Fibroblast of peridontal ligament (primary cell): Measurements from ENCODE around the gene MTUS2.
A peak's percentile ranks its signal among the peaks of the same experiment; 100 is the strongest.

Experiments used
- DNase-seq: peaks from one replicate; pipeline ENCODE4 v3.0.0-alpha.2; 2010; ENCODE audit errors: extremely low read depth

Gene MTUS2

DNA sequence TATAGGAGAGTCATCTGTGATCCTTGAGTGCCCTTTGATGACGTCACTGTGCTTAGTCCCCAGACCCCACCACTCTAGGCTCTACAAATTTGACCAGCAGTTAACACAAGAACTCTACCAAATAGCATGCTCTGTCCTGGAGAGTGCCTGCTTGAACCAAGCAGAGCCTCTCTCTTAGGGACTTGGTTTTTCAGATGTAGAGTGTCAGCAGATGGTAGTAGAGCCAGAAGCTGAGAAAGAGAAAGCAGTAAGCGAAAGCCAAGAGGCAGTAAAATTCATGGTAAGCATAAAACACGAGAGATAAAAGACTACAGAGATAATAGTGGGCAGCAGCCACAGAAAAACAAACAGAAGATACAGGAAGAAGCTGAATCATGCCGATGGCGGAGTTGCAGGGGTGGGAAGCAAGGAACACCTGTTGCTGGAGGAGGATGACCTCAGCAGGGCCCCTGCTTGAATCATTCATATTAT lies 582.1 kb downstream of the MTUS2 start:
- no peak for DNase-seq

DNA sequence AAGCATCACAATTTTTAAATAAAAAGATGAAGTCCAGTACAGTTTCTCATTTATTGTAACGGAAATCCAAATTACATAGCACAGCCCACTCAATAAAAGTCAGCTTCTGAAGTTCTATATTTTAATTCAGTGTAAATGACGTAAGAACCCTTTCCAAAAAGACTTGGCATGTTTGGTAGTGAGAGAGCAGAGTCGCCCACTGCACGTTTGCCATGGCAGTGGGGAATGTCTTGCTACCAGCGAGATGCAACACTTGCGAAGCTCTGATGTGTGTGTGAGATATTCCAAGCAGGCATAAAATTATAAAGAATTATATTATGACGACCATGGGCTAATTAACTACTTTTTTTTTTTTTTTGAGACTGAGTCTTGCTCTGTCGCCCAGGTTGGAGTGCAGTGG lies 585.3 kb downstream of the MTUS2 start:
- no peak for DNase-seq

DNA sequence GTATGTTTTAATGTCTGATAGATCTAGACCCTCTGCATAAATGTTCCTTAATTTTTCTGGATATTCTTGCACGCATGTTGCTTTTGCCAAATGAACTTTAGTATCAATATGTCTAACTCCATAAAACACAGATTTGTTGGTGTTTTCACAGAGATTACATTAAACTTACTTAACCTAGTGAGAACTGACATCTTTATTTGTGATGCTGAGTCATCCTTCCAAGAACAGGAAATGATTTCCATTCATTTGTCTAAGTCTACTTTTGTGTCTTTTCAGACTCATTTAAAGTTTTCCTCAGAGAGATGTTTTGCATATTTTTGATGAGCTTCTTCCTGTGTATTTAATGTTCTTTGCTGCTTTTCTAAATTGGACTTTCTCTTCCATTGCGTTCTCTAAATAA lies 591.3 kb downstream of the MTUS2 start:
- DNase-seq: no peak

DNA sequence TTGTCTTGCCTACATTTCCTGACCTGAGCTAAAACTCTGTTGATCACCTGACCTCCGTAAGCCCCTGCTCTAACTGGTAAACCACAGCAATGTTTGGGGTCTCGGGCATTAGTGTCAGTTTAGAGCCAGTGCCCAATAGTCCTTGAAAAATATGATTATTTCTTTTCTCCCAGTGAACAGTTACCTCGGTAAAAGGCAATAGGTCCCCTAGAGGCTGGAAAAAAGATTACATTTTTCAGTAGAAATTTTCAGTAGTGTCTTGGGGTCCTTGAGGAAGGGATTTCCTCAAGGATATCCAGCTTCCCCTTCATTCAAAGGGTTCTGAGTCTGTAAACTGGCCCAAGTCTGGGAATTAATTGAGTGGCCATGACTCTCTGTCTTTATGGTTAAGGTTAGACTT lies 597.9 kb downstream of the MTUS2 start:
- DNase-seq: no peak

DNA sequence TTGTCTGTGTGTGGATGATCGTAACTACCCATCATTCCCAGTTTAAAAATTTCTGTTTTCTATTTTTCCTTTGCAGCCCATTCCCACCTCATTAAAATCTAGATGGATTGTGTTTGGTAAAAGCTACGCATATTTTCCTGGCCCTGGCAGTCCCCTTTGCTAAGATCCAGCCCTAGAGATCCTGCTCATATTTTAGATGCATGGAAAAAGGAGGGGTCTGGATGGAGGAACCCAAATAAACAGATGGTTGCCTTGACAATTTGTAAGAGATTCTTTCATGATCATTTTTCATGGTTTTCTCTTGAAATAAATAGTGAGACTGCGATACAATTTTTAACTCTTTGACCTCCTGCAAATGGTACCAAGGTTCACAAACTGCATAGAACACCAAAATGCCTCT lies 601.0 kb downstream of the MTUS2 start:
- DNase-seq: no peak

DNA sequence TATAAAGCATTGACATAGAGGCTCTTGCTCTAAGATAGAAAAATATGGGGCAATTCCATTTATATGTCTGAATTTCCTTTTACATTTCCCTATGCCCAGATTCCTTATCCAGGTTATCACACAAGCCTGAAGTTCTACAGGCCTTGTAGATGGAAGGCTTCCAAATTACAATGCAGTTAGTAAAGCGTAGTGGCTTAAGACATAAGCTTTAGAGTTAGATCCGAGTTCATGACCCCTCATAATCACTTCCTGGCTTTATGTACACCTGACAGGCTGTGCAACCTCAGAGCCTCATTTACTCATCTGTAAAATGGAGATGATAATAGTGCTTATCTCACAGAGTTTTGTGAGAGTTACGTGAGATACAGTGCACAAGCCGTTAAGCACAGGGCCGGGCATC lies 601.9 kb downstream of the MTUS2 start:
- no peak for DNase-seq

DNA sequence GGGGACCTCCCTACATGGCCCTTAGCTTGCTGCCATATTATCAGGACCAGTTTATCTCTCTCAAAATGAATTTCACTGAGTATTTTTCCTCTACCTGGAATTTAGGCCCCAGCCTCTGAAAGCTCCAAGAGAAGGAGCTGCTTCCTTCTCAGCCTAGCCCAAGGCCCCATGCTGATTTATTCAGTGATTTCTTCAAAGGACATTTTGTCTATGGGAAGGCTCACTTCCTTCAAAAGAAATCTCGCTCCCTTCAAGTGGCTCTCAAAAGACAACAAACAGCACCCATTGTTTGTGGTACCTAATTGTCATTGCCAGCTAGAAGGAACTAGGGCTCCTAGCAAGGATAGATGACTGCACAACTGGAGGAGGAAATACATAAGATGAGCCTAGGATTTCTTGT lies 602.9 kb downstream of the MTUS2 start:
- no peak for DNase-seq

DNA sequence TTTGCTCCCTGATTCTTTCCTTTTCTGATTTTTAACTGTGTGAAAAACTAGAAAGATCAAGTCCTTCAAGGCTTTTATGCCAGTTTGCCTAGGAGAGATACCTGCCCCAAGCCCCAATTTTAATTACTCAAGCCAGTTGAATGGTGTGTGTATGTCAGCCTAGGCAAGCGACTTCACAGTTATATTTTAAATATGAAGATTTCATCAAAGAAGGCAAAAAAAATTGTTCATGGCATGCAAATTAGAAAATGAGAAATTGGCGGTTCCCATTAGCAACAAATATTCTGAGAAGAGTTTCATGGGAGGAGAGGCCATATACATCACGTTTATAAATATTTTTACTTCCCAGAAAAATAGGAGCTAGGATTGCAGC lies 607.8 kb downstream of the MTUS2 start:
- DNase-seq: no peak

DNA sequence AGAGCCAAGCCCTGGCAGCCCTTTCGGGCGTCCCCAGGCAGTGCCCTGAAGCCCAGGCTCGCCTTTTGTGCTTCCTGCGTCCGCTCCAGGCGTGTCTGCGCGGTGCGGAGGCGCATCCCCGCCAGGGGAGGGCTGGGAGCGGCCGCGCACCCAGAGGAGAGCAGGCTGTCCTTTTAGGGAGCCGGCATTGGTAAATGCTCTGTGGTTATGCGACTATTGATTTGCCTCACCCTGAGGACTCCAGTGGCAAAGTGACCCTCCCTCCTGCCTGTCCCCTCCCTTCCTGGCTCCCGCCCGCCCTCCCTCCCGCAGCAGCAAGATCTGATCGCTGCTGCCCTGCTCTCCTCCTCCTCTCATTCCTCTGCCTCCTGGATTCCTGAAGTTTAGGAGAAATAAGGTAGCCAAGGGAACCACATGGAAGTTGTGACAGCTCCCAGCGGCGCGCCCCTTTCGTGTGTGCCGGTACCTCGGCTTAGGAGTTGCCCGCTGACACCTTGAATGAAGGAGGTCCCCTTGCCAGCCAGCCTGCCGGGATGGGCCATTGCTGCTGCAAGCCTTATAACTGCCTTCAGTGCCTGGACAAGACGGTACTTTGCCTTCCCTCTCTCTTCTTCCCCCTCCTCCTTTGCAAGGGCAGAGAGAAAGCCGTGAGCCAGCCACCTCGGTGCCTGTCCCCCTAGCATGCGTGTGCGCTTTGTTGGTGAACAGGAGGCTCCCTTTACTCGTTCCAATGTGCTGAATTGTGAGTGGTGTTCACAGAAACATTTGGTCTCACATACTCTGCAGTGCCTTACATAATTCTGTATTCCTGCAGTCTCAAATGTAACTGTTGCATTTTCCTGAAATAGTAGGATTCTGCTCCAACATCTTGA lies 608.4 kb downstream of the MTUS2 start:
- no peak for DNase-seq

DNA sequence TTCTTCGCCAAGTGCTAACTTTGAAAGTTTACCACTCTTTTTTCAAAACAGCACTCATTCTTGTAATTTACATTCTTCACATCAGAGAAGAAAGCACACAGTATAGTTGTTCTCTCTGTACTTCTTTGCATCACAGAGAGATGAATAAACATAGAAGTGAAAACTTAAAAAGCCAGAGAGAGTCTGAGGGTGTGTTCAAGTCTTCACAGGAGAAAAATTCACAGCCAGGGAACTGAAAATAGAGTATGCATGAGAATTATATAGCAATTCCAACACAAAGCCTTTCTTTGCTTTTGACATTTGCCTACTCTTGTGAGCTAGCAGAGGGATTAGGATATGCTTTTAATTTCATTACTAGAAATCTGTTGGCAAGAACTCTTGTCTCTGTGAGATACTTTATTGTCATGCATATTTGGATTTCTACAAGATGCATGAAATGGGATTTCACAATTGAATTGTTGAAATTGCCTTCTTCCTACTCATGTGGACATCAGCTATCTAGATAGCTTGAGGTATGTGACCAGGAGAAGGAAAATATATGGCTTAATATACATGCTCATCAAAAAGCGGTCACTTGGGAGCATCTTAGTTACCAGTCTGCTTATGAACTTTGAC lies 609.3 kb downstream of the MTUS2 start:
- no peak for DNase-seq

DNA sequence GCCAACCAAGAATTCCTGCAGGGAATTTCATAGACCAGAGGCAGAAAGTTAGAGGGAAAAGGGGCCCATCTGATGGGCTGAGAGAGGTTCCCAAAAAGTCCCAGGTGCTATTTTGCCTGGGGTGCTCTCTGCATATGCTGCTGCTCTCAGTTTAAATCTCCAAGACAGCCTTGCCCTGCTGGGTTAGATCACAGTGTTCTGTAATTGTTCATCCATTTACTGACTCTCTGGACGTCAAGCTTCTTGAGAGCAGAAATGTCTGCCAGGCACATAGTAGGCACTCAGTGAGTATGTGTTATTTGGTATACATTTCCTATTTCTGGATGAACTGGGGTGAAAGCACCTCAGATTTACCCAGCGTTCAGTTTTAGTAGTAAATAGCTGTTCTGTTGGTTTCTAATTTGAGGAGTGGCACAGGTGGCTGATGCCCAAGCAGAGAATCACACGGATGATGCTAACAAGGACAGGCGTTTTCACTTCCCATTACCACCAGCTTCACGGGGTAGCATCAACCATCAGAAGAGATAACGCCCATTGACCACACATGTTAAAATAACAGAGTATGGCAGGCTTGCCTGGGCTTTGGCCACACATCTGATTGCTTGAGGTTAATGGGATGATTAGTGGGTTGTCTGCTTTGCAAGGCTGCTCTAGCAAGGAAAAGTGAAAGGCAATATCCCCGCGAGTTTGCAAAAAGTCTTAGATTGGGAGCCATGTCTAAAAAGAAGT lies 614.2 kb downstream of the MTUS2 start:
- no peak for DNase-seq

DNA sequence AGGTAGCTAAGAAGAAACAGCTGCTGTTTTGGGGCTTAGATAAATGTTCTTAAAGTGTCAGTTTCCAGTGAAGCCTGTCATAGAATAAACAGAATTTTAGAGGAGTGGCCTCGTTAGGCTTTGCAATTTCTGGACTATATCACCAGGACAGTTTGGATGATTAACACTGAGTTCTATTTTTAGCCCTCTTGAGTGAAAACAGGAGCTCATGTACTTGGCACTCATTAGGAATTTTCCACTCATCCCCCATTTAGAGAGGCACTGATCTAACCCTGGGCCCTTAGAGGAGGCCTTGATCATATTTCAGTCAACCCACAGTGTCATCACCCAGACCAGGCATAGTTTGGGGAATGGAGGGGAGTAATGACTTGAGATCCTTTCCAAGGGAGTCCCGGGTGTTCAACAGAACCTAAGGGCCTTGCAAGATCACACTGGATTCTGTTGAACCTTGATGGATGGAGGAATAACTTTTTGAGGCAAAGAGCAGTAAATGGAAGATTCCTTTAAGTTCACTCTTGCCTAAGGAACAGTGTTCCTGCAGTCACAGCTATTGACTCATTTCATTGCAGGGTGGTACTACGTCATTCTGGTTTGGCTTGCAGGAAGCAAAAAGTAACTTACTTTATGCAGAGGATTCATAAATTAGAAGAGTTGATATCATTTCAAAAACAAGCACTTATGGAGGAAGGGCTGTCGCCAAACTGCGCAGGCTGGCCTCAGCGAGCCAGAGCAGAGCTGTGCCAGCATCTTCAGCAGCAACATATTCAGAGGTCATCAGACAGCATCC lies 615.2 kb downstream of the MTUS2 start:
- DNase-seq: peak; percentile 93

DNA sequence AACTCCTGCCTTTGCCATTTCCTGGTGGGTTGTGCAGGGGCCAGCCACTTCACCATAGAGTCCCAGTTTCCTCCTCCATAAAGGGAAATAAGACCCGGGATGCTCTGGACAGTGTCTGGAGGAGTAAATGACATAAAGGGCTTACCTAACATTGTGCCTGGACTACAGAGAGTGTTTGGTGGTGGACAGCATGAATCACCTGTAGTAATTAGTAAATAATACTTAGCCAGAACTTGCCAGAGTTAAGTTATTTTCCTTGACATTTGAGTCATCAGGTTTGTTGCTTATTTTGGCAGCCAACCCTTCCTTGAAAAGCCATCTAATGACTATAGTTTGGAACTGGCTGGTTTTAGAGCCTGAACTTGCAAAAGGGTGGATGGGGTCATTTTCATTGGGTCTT lies 616.2 kb downstream of the MTUS2 start:
- peak; percentile 48 for DNase-seq

DNA sequence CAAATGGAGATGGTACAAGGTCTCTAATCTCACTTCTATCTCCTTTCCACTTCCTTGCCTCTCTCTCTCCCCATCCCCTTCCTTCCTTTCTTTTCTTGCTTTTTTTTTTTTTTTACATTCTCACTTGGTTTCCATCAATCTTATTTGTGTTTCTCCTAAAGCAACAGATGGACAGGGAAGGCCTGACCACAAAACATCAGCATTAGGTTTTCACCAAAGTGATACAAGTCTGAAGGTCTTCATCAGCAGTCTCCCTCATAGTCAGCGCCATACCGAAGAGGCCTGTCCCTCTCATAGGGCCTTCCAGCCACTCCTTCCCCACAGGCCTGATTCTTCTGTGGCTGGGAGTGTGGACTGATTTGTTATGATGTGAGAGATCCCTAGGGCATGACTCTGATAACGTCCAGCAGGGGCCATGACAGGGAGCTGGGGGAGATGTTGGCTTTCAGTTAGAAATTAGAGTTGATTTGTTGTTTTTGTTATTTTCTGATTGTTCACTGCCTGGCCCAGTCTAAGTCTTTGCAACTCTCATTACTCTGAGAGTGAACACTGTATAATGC lies 616.7 kb downstream of the MTUS2 start:
- no peak for DNase-seq

DNA sequence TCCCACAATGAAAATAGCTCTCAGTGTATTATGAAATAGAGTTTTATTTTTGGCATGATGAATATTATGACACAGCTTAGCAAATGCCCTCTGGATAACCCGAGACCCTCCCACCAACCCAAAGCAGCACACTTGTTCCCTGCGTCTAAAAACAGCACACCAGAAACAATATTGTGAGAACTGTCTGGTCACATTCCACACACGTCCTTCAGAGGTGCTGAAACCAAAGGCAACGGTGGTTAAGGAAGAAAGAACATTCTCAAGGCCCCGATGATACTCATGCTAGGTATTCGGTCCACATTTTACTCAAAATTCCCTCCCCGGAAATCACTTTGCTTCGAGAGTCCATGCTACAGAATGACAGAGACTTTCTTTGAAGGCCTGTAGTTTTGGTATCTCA lies 618.6 kb downstream of the MTUS2 start:
- no peak for DNase-seq

DNA sequence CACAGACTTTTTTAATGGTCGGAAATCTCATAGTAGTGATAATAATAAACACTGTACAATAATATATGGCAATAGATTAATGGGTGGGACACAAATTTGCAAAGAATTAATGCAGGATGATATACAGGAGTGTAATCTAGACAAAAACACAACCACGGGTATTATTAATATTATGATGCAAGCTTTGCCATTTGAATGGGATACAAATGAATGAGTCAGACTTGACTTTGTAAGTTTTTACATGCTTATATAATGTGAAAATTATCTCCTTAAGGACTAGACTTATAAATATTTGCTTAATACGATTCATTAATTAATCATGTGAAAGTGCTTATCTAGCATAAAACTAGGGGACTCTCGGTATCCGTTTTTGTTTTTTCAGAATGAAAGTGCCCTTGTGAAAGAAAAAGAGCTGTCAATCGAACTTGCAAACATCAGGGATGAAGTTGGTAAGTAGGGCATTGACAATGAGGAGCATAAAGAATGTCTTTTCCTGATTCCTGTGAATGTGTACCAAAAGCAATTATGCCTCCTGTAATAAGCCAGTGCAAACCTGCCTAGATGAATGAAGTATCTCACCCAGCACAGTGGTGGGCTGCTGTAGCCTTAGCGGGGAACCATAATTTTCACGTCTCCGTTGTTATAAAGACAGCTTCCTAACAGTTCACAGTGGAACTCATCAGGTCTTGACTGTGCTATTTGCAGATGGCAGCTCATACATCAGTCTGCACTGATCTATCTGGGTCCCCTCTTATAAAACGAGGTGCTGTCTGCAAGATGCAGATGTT lies 619.7 kb downstream of the MTUS2 start:
- no peak for DNase-seq

DNA sequence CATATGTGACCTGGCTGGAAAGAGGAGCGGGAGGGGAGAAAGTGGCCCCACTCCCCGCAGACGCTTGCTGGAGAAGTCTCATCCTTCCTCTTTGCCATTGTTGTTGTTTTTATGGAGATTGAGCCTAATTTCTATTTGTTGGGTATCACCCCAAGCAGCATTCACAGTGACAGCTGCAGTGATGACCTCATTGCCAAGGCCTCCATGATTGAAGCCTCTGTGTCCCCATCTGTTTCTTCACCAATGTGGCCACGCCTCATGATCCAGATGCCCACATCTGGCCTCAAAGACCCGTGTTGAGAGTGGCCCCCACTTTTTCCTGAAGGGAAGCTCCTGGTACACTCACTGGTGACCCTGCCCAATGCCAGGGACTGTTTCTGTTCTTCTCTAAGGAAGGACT lies 621.2 kb downstream of the MTUS2 start:
- DNase-seq: no peak

DNA sequence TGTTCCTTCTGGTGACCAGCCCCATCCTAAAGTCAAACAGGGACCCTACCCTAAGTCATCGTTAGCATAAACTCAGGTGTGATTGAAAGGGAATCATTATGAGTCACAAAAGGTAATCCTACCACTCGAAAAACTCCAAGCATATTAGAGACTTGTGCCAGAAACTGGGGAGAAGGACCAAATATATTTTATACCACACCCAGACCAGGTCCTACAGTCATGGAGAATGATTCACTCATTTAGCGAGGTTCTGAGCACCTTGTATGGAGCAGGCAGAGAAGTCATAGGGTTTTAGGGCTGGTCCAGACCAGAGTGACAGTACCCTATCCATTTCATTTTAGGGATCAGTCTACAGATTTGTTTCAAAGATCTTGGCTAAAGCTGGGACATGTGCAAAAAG lies 625.9 kb downstream of the MTUS2 start:
- no peak for DNase-seq

DNA sequence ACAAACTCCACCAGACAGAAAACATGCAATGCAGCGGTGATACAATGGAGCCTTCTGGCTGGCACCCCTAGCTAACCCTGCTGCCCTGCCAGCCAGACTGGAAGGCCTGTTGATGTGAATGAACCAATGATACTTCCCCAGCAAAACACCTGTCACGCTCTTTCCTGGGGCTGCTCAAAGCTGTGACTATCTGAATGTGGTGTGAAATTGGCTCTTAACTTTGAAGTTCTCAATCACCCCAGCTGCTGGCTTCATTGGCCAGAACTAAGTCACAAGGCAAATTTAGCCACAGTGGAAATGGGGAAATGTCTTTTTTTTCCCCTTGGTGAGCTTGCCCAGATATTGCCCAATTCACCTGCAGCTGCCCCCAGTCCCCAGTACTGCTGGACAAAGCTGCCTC lies 628.0 kb downstream of the MTUS2 start:
- DNase-seq: no peak

DNA sequence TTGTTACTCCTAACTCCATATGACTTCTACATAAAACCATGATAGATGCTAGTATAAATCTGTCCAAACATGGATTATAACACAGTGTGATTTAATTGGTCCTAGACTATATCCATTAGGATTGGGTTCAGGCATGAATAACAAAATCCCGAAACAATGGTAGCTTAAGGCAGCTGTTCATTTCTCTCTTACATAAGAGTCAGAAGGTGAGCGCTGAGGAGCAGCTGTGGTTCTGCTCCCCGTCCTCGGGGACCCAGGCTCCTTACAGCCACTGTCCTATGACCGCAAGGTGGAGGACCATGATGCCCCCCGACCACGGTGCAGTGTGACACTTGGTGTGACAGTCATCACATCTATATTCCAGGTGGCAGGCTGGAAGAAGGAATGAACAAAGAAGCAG lies 629.6 kb downstream of the MTUS2 start:
- no peak for DNase-seq

DNA sequence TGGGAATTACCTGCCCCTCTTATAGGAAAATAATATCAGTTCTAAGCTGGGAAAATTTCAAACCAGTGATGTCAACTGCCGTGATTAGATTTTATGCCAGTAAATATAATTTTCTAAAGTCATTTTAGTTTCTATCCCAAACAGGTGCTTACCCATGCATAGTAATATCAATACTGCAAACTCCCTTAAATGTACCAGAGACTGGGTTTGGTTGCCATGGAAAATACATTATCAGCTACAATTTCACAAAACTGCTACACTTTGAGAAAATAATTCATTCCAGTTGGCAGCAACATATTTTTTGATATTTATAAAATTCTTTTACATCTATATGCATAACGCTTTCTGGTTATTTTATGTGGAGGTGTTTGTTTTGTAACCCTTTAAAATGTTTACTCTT lies 631.8 kb downstream of the MTUS2 start:
- DNase-seq: no peak
